Inflammatory macrophage (primary cell): ENCODE measurements around the gene COG8.
A peak's percentile ranks its signal among the peaks of the same experiment; 100 is the strongest.
"Not testable (repeated sequence)": the region's sequence is repeated elsewhere in the genome, so short reads cannot be mapped to it uniquely, and the experiment has no call there.

Experiments
- DNase-seq, 2 donors: peaks; one replicate each; pipeline ENCODE4 v3.0.0-alpha.2; 2020 to 2022
- total RNA-seq, 18 experiments: gene quantifications; one replicate each; lab custom pipeline; 2026; ENCODE audit warnings: mixed read lengths in 6 of 18, inconsistent platforms in 2 of 18; lab: John Stamatoyannopoulos, UW

Gene COG8
- 1.6 to 18.9 (median 9.2) reads per million in 18 experiments for total RNA-seq

- peak; percentile 98 for DNase-seq
Measured at GRCh38 chr16:69339289-69340094, at the start of gene COG8, which contains the start of gene NIP7. COG8 (minus strand) TSS chr16:69339564; CDS start chr16:69339552, 12 bp downstream. NIP7 (plus strand) TSS chr16:69339772; CDS start chr16:69339830, 58 bp downstream.

GRCh38 chr16:69386596-69386995 lies 47.2 kb upstream of the COG8 start:
- no peak for DNase-seq

- DNase-seq: no peak
Measured at GRCh38 chr16:69384974-69385373, 45.6 kb upstream of the COG8 start.

GRCh38 chr16:69382421-69382820 lies 43.1 kb upstream of the COG8 start:
- no peak for DNase-seq

GRCh38 chr16:69381231-69381630 lies 41.9 kb upstream of the COG8 start:
- DNase-seq: no peak

GRCh38 chr16:69378760-69379159 lies 39.4 kb upstream of the COG8 start:
- no peak for DNase-seq

- DNase-seq: no peak
Measured at GRCh38 chr16:69378036-69378435, 38.7 kb upstream of the COG8 start.

- DNase-seq: no peak
Measured at GRCh38 chr16:69376393-69377059, 37.2 kb upstream of the COG8 start.

- no peak for DNase-seq
Measured at GRCh38 chr16:69373019-69373418, 33.7 kb upstream of the COG8 start.

- DNase-seq: no peak
Measured at GRCh38 chr16:69371564-69371963, 32.2 kb upstream of the COG8 start.

- no peak for DNase-seq
Measured at GRCh38 chr16:69368866-69369265, 29.5 kb upstream of the COG8 start.

- no peak for DNase-seq
Measured at GRCh38 chr16:69367980-69368379, 28.6 kb upstream of the COG8 start.

GRCh38 chr16:69366431-69366830 lies 27.1 kb upstream of the COG8 start:
- DNase-seq: no peak

- no peak for DNase-seq
Measured at GRCh38 chr16:69365901-69366300, 26.5 kb upstream of the COG8 start.

- no peak for DNase-seq
Measured at GRCh38 chr16:69364088-69364487, 24.7 kb upstream of the COG8 start.

GRCh38 chr16:69363281-69363717 lies 23.9 kb upstream of the COG8 start:
- no peak for DNase-seq

- DNase-seq: not testable (repeated sequence)
Measured at GRCh38 chr16:69360070-69360469, 20.7 kb upstream of the COG8 start.

- DNase-seq: no peak
Measured at GRCh38 chr16:69351309-69352027, 12.1 kb upstream of the COG8 start, which contains the start of gene TMED6. TMED6 (minus strand) TSS chr16:69351786; CDS start chr16:69351753, 33 bp downstream.

GRCh38 chr16:69350536-69351133 lies 11.3 kb upstream of the COG8 start:
- no peak for DNase-seq

- no peak for DNase-seq
Measured at GRCh38 chr16:69349536-69349935, 10.2 kb upstream of the COG8 start.

GRCh38 chr16:69348222-69348621 lies 8.9 kb upstream of the COG8 start:
- no peak for DNase-seq

GRCh38 chr16:69346683-69347082 lies 7.3 kb upstream of the COG8 start:
- peak in 1 of 2 donors; percentile 19 for DNase-seq

GRCh38 chr16:69345923-69346322 lies 6.6 kb upstream of the COG8 start:
- peak; percentile 58 to 79 for DNase-seq
